Common myeloid progenitor, CD34-positive (primary cell): Measurements from ENCODE around the gene PAGR1.
A peak's percentile ranks its signal among the peaks of the same experiment; 100 is the strongest.

ENCODE experiments used
- CTCF ChIA-PET: fragments of 350-600 bp; sonication (Branson Sonifier 250); formaldehyde crosslinking; loops from one replicate; lab custom pipeline; 2021; ENCODE audit warnings: antibody characterized with exemption; lab: Charles Lee
- POLR2A ChIA-PET: fragments of 350-600 bp; sonication (Branson Sonifier 250); formaldehyde crosslinking; loops from one replicate; lab custom pipeline; 2021; ENCODE audit warnings: antibody characterized with exemption; lab: Charles Lee
- DNase-seq, 3 donors: peaks; one replicate each; pipeline versions ENCODE4 v3.0.0 to v3.0.0-alpha.2; 2013
- H3K27ac ChIP-seq, 2 experiments: 1 replicate in 1 of 2; 2 replicates in 1 of 2; pipeline ENCODE4 v1.7.0; 2013; ENCODE audit warnings: inconsistent platforms in 2 of 2, low read length in 2 of 2, mild to moderate bottlenecking in 2 of 2, low read depth in 1 of 2, moderate library complexity in 1 of 2; ENCODE audit not compliant: severe bottlenecking in 2 of 2, insufficient read depth in 1 of 2, poor library complexity in 1 of 2
- H3K27me3 ChIP-seq, 5 experiments: replicated peaks in 2 of 5; 1 replicate in 3 of 5; 2 replicates in 2 of 5; pipeline versions ENCODE4 v1.6.1 to v1.7.0; 2013; ENCODE audit warnings: low read length in 4 of 5, mild to moderate bottlenecking in 2 of 5, moderate library complexity in 2 of 5, inconsistent platforms in 1 of 5; ENCODE audit not compliant: insufficient read depth in 5 of 5, control insufficient read depth in 4 of 5
- H3K36me3 ChIP-seq, 4 experiments: 1 replicate in 2 of 4; 2 replicates in 2 of 4; pipeline versions ENCODE4 v1.6.1 to v1.7.0; 2013; ENCODE audit warnings: low read length in 3 of 4, control low read depth in 1 of 4, mild to moderate bottlenecking in 1 of 4; ENCODE audit not compliant: control insufficient read depth in 4 of 4, insufficient read depth in 4 of 4
- H3K4me1 ChIP-seq, 4 experiments: 1 replicate in 3 of 4; 2 replicates in 1 of 4; pipeline versions ENCODE4 v1.6.1 to v1.7.1; 2013; ENCODE audit warnings: low read length in 3 of 4, mild to moderate bottlenecking in 3 of 4, control low read depth in 1 of 4, inconsistent platforms in 1 of 4, moderate library complexity in 1 of 4; ENCODE audit not compliant: control insufficient read depth in 4 of 4, insufficient read depth in 4 of 4; ENCODE audit errors: control extremely low read depth in 1 of 4
- H3K4me3 ChIP-seq, 7 experiments: 1 replicate in 4 of 7; 2 replicates in 3 of 7; pipeline versions ENCODE4 v1.5.1 to v1.7.0; 2013; ENCODE audit warnings: mild to moderate bottlenecking in 7 of 7, low read length in 6 of 7, moderate library complexity in 6 of 7, inconsistent platforms in 2 of 7, low read depth in 2 of 7, control low read depth in 1 of 7; ENCODE audit not compliant: insufficient read depth in 4 of 7, control insufficient read depth in 1 of 7; ENCODE audit errors: extremely low read depth in 1 of 7
- H3K9me3 ChIP-seq, 5 experiments: 1 replicate in 4 of 5; 2 replicates in 1 of 5; pipeline versions ENCODE4 v1.6.1 to v1.7.1; 2013; ENCODE audit warnings: low read length in 4 of 5, mild to moderate bottlenecking in 2 of 5, inconsistent platforms in 1 of 5, low read depth in 1 of 5, moderate library complexity in 1 of 5; ENCODE audit not compliant: control insufficient read depth in 4 of 5, insufficient read depth in 2 of 5; ENCODE audit errors: control extremely low read depth in 1 of 5
- WGBS: methylation state at CpG from one replicate; pipeline ENCODE4 v1.1.5; 2013; ENCODE audit not compliant: insufficient coverage; 5-methylcytosine and 5-hydroxymethylcytosine counted together

The PAGR1 gene

GRCh38 chr16:29805232-29806098 lies 10.5 kb upstream of the PAGR1 start:
- H3K27ac ChIP-seq = peak overlapping the region; percentile 83 to 94

DNA sequence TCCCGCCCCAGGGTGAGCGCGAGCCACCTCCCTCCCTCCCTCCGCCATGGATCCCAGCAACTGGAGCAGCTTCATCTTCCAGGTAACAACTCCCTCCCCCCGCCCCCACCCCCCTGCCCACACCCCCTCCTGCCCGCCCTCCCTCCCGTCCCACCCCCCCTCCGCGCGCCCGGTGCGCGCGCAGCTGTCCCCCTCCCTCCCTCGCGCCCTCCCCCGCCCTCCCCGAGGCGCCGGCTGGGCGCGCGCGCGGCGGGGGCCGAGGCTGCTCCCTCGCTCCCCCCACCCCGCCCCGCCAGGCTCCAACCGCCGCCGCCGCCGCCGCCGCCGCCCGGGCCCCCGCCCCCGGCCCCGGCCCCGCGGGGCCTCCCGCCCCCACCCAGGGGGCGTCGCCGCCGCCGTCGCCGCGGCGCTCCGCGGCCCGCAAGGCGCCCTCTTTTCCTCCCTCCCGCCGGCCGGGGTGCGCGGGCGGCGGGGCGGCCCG lies 9.8 kb upstream of the PAGR1 start, which contains the start of gene MAZ:
Gene MAZ, plus strand, starts transcription at position 431 of the 481 bp plus-strand sequence. CDS start 173 bp downstream, outside the sequence.
- H3K4me3 ChIP-seq = peak within 1 kb of the TSS; percentile 53 to 94 (median 79)
- H3K36me3 ChIP-seq = peaks cover 7 to 62% (median 34%) of the 10 kb centered on the region in 4 experiments
- ChIA-PET CTCF (interaction anchor here (1.0 to 2.0 kb wide), 2 partner anchors 10 kb away, joined by 3 to 4 read pairs; partner anchors contain the start of gene PAGR1), POLR2A (interaction anchor here (2.0 to 3.0 kb wide), 2 partner anchors 10 to 16 kb away, joined by 9 to 12 read pairs; partner anchors contain the start of genes KIF22 and PAGR1)
- H3K4me1 ChIP-seq = peaks cover 8 to 58% (median 48%) of the 10 kb centered on the region in 4 experiments
- H3K9me3 ChIP-seq = no peaks in the 10 kb centered on the region
- DNase-seq = no peak
- peak within 1 kb of the TSS; percentile 83 to 94 for H3K27ac ChIP-seq
- no peaks in the 10 kb centered on the region for H3K27me3 ChIP-seq
- 0% methylated on average over 11 of the region's 67 CpGs for WGBS

More at GRCh38 chr16:29805232-29806098, 10.5 kb upstream of the PAGR1 start:
- Histone ChIP-seq H3K9me3 (no peaks in the 10 kb centered on the region), H3K4me1 (peaks cover 8 to 51% (median 42%) of the 10 kb centered on the region in 4 experiments), H3K4me3 (peak overlapping the region; percentile 62 to 94 (median 79)), H3K27me3 (no peaks in the 10 kb centered on the region), H3K36me3 (peaks cover 10 to 62% (median 38%) of the 10 kb centered on the region in 4 experiments)
- WGBS = 0% methylated on average over 67 of the region's 103 CpGs
- DNase-seq = peak; percentile 98 to 100 (median 99)
- ChIA-PET CTCF (interaction anchor here (0.9 to 4.6 kb wide), 4 partner anchors 11 to 69 kb away, joined by 3 to 28 read pairs (median 12); partner anchors contain the start of gene KIF22), POLR2A (interaction anchor here (1.2 to 3.0 kb wide), 3 partner anchors 11 to 15 kb away, joined by 6 to 12 read pairs (median 6); partner anchors contain the start of genes KIF22 and PAGR1)

DNA sequence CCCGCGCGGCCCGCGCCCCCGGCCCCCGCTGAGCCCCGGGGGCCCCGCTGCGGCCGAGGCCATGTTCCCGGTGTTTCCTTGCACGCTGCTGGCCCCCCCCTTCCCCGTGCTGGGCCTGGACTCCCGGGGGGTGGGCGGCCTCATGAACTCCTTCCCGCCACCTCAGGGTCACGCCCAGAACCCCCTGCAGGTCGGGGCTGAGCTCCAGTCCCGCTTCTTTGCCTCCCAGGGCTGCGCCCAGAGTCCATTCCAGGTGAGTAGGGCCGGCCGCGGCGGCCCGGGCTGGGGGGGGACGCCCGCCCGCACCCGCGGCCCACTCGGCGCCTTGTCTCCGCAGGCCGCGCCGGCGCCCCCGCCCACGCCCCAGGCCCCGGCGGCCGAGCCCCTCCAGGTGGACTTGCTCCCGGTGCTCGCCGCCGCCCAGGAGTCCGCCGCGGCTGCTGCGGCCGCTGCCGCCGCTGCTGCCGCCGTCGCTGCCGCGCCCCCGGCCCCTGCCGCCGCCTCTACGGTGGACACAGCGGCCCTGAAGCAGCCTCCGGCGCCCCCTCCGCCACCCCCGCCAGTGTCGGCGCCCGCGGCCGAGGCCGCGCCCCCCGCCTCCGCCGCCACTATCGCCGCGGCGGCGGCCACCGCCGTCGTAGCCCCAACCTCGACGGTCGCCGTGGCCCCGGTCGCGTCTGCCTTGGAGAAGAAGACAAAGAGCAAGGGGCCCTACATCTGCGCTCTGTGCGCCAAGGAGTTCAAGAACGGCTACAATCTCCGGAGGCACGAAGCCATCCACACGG lies 9.1 kb upstream of the PAGR1 start:
- DNase-seq = peak in 2 of 3 donors; percentile 69 to 79
- Histone ChIP-seq H3K27me3 (peaks cover 0 to 4% (median 0%) of the 10 kb centered on the region in 5 experiments), H3K36me3 (peaks cover 2 to 55% (median 28%) of the 10 kb centered on the region in 4 experiments), H3K27ac (peak overlapping the region in 1 of 2 experiments; percentile 78), H3K4me1 (peaks cover 8 to 65% (median 55%) of the 10 kb centered on the region in 4 experiments), H3K4me3 (peak overlapping the region; percentile 53 to 94 (median 73)), H3K9me3 (no peaks in the 10 kb centered on the region)
- under 1% methylated on average over 97 of the region's 99 CpGs for WGBS
- ChIA-PET CTCF (interaction anchor here (0.6 to 2.6 kb wide), 18 partner anchors 9 to 249 kb away, joined by 3 to 17 read pairs (median 4); partner anchors contain the start of genes C16orf92, KIF22, MVP and PAGR1), POLR2A (interaction anchor here (0.5 to 3.0 kb wide), 4 partner anchors 9 to 606 kb away, joined by 3 to 12 read pairs (median 6); partner anchors contain the start of genes KIF22 and PAGR1)

DNA sequence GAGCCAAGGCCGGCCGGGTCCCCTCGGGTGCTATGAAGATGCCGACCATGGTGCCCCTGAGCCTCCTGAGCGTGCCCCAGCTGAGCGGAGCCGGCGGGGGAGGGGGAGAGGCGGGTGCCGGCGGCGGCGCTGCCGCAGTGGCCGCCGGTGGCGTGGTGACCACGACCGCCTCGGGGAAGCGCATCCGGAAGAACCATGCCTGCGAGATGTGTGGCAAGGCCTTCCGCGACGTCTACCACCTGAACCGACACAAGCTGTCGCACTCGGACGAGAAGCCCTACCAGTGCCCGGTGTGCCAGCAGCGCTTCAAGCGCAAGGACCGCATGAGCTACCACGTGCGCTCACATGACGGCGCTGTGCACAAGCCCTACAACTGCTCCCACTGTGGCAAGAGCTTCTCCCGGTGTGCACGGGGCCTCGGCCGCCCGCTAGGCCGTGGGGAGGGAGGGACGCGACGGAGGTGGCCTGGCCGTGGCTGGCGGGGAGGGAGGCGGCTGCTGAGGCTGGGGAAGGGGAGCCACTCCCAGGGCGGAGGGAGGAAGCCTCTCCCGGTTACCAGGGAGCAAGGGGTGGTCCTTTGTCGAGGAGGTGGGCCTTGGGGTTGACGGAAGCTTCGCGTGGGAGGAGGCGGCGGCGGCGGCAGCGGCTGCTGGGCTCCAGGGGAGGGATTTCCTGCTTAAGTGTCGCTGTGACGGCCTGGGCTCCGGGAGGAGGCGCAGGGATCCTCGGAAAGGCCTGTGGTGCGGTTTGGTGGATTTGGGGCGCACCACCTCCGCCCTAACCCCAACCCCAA lies 8.3 kb upstream of the PAGR1 start:
- Histone ChIP-seq H3K4me1 (peaks cover 8 to 71% (median 61%) of the 10 kb centered on the region in 4 experiments), H3K27me3 (peaks cover 0 to 10% (median 4%) of the 10 kb centered on the region in 5 experiments), H3K9me3 (no peaks in the 10 kb centered on the region), H3K27ac (peak overlapping the region; percentile 15 to 78), H3K36me3 (peaks cover 2 to 50% (median 23%) of the 10 kb centered on the region in 4 experiments), H3K4me3 (peak overlapping the region; percentile 4 to 94 (median 73))
- ChIA-PET CTCF (interaction anchor here (0.6 to 2.6 kb wide), 18 partner anchors 10 to 248 kb away, joined by 3 to 17 read pairs (median 4); partner anchors contain the start of genes C16orf92, KIF22 and MVP), POLR2A (interaction anchor here (0.6 to 3.0 kb wide), 6 partner anchors 8 to 87 kb away, joined by 3 to 12 read pairs (median 3); partner anchors contain the start of genes KIF22, MVP and PAGR1)
- WGBS = under 1% methylated on average over 51 of the region's 69 CpGs
- peak; percentile 92 to 96 (median 93) for DNase-seq

DNA sequence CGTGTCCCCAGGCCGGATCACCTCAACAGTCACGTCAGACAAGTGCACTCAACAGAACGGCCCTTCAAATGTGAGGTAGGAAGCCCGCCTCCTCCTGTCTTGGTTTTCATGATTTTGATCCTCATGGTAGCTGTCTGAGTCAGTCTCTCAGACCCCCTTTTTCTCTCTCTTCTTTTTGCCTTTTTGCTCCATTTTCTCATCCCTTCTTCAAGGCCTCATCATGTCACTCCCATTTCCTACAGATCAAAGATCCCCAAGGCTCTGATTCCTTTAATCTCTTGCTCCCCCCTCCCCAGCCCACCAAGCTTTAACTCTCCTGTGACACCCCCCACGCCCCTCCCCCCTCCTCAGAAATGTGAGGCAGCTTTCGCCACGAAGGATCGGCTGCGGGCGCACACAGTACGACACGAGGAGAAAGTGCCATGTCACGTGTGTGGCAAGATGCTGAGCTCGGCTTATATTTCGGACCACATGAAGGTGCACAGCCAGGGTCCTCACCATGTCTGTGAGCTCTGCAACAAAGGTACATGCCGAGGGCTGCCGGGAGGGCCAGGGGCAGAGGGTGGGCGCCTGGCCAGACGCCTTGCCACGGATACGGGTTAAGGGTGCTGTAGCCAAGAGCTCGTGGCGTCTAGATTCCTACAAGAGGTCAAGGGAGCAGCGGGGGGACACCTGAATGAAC lies 7.6 kb upstream of the PAGR1 start:
- peaks cover 8 to 70% (median 63%) of the 10 kb centered on the region in 4 experiments for H3K4me1 ChIP-seq
- peak overlapping the region; percentile 4 to 94 (median 73) for H3K4me3 ChIP-seq
- POLR2A ChIA-PET = interaction anchor here (0.6 to 3.0 kb wide), 4 partner anchors 8 to 88 kb away, joined by 3 to 12 read pairs (median 6); partner anchors contain the start of genes KIF22 and PAGR1
- H3K9me3 ChIP-seq = no peaks in the 10 kb centered on the region
- CTCF ChIA-PET = interaction anchor here (0.8 to 2.6 kb wide), 15 partner anchors 9 to 215 kb away, joined by 3 to 17 read pairs (median 4); partner anchors contain the start of genes C16orf92, KIF22 and MVP
- peak overlapping the region in 1 of 2 experiments; percentile 78 for H3K27ac ChIP-seq
- no peak for DNase-seq
- peaks cover 2 to 42% (median 18%) of the 10 kb centered on the region in 4 experiments for H3K36me3 ChIP-seq
- 72% methylated on average over 23 of the region's 25 CpGs for WGBS
- H3K27me3 ChIP-seq = peaks cover 0 to 17% (median 8%) of the 10 kb centered on the region in 5 experiments
